H9 (cell line): ENCODE data around the gene BRSK2. TPM values are rescaled to one million over a fixed set of nuclear protein-coding genes. Genes with fewer than 3 reads are reported as not detected.

ENCODE experiments used
- DNase-seq: peaks from one replicate; pipeline ENCODE4 v3.0.0-alpha.2; 2017
- H2AFZ ChIP-seq: one replicate; pipeline ENCODE4 v1.6.1; 2013; ENCODE audit warnings: mild to moderate bottlenecking, low read length, control low read depth, moderate library complexity
- H2AK5ac ChIP-seq: 2 replicates; pipeline ENCODE4 v1.6.1; 2013; ENCODE audit warnings: low read length, control low read depth, mixed read lengths; ENCODE audit not compliant: insufficient read length
- H2BK120ac ChIP-seq: one replicate; pipeline ENCODE4 v1.6.1; 2013; ENCODE audit warnings: low read depth, mild to moderate bottlenecking, low read length, control low read depth, inconsistent platforms; ENCODE audit not compliant: poor library complexity, severe bottlenecking
- H2BK12ac ChIP-seq: 2 replicates; pipeline ENCODE4 v1.6.1; 2013; ENCODE audit warnings: low read length, control low read depth, mixed read lengths, low read depth; ENCODE audit not compliant: insufficient read length
- H2BK15ac ChIP-seq: 2 replicates; pipeline ENCODE4 v1.6.1; 2013; ENCODE audit warnings: low read depth, low read length, control low read depth
- H2BK20ac ChIP-seq: one replicate; pipeline ENCODE4 v1.6.1; 2013; ENCODE audit warnings: low read depth, mild to moderate bottlenecking, low read length, control low read depth, inconsistent platforms; ENCODE audit not compliant: poor library complexity, severe bottlenecking
- H2BK5ac ChIP-seq: 2 replicates; pipeline ENCODE4 v1.6.1; 2013; ENCODE audit warnings: low read length, control low read depth, mixed read lengths; ENCODE audit not compliant: insufficient read length
- H3K14ac ChIP-seq: 2 replicates; pipeline ENCODE4 v1.6.1; 2013; ENCODE audit warnings: low read length, control low read depth; ENCODE audit not compliant: insufficient read depth
- H3K18ac ChIP-seq: 2 replicates; pipeline ENCODE4 v1.6.1; 2013; ENCODE audit warnings: low read depth, mild to moderate bottlenecking, mixed read lengths, low read length, control low read depth; ENCODE audit not compliant: insufficient read length
- H3K23ac ChIP-seq: 2 replicates; pipeline ENCODE4 v1.6.1; 2013; ENCODE audit warnings: low read length, control low read depth, mixed read lengths, low read depth; ENCODE audit not compliant: insufficient read length
- H3K23me2 ChIP-seq: 2 replicates; pipeline ENCODE4 v1.6.1; 2013; ENCODE audit warnings: low read depth, mild to moderate bottlenecking, mixed read lengths, low read length, control low read depth; ENCODE audit not compliant: insufficient read length, poor library complexity, severe bottlenecking
- H3K27ac ChIP-seq: 2 replicates; pipeline ENCODE4 v1.5.1; 2013; ENCODE audit warnings: low read length, control low read depth, mixed read lengths, low read depth; ENCODE audit not compliant: insufficient read length
- H3K27me3 ChIP-seq: 2 replicates; pipeline ENCODE4 v1.6.1; 2013; ENCODE audit warnings: low read length, control low read depth, inconsistent platforms; ENCODE audit not compliant: insufficient read depth
- H3K4ac ChIP-seq: 2 replicates; pipeline ENCODE4 v1.6.1; 2013; ENCODE audit warnings: low read depth, mild to moderate bottlenecking, control low read depth, inconsistent platforms, low read length, moderate library complexity
- H3K4me1 ChIP-seq: 2 replicates; pipeline ENCODE4 v1.6.1; 2013; ENCODE audit warnings: low read length, control low read depth, inconsistent platforms; ENCODE audit not compliant: insufficient read depth
- H3K4me2 ChIP-seq: 2 replicates; pipeline ENCODE4 v1.6.1; 2013; ENCODE audit warnings: low read length, control low read depth, mixed read lengths; ENCODE audit not compliant: insufficient read length, insufficient read depth
- H3K56ac ChIP-seq: 2 replicates; pipeline ENCODE4 v1.6.1; 2013; ENCODE audit warnings: low read depth, mild to moderate bottlenecking, mixed read lengths, low read length, control low read depth; ENCODE audit not compliant: insufficient read length
- H3K79me1 ChIP-seq: 2 replicates; pipeline ENCODE4 v1.6.1; 2013; ENCODE audit warnings: low read depth, mild to moderate bottlenecking, moderate library complexity, low read length, control low read depth, inconsistent platforms; ENCODE audit not compliant: insufficient read depth, poor library complexity, severe bottlenecking
- H3K79me2 ChIP-seq: 2 replicates; pipeline ENCODE4 v1.6.1; 2013; ENCODE audit warnings: low read length, control low read depth, inconsistent platforms; ENCODE audit not compliant: insufficient read depth
- H3K9ac ChIP-seq: 2 replicates; pipeline ENCODE4 v1.6.1; 2013; ENCODE audit warnings: low read length, control low read depth, mixed read lengths; ENCODE audit not compliant: insufficient read length; ENCODE audit errors: extremely low read depth
- H3K9me3 ChIP-seq: one replicate; pipeline ENCODE4 v1.6.1; 2013; ENCODE audit warnings: low read depth, low read length, inconsistent platforms; ENCODE audit not compliant: control insufficient read depth
- H3T11ph ChIP-seq: one replicate; pipeline ENCODE4 v1.6.1; 2013; ENCODE audit warnings: mild to moderate bottlenecking, low read length, control low read depth, inconsistent platforms
- H4K20me1 ChIP-seq: one replicate; pipeline ENCODE4 v1.6.1; 2013; ENCODE audit not compliant: control insufficient read depth, insufficient read length, insufficient read depth
- H4K5ac ChIP-seq: 2 replicates; pipeline ENCODE4 v1.6.1; 2013; ENCODE audit warnings: low read depth, mild to moderate bottlenecking, mixed read lengths, low read length, control low read depth; ENCODE audit not compliant: insufficient read length
- H4K8ac ChIP-seq: replicated peaks from 2 replicates; pipeline ENCODE4 v1.6.1; 2013; ENCODE audit warnings: low read length, control low read depth, mixed read lengths, low read depth; ENCODE audit not compliant: insufficient read length
- H4K91ac ChIP-seq: 2 replicates; pipeline ENCODE4 v1.6.1; 2013; ENCODE audit warnings: low read depth, mild to moderate bottlenecking, moderate library complexity, mixed read lengths, low read length, control low read depth; ENCODE audit not compliant: insufficient read length
- H3K27ac Mint-ChIP-seq, 3 experiments: 2 replicates in 2 of 3; 3 replicates in 1 of 3; pipeline ENCODE4 v1.8.0; 2020 to 2021; ENCODE audit warnings: mixed read lengths in 3 of 3, mild to moderate bottlenecking in 1 of 3, moderate library complexity in 1 of 3
- H3K27me3 Mint-ChIP-seq: 2 replicates; pipeline ENCODE4 v1.8.0; 2021; ENCODE audit warnings: low read depth, mild to moderate bottlenecking, moderate library complexity, mixed read lengths
- H3K36me3 Mint-ChIP-seq, 3 experiments: 2 replicates in 2 of 3; 3 replicates in 1 of 3; pipeline ENCODE4 v1.8.0; 2020 to 2021; ENCODE audit warnings: low read depth in 3 of 3, mixed read lengths in 3 of 3; ENCODE audit not compliant: insufficient read depth in 1 of 3
- H3K4me1 Mint-ChIP-seq, 2 experiments: 2 replicates each; pipeline ENCODE4 v1.8.0; 2020; ENCODE audit warnings: mixed read lengths in 2 of 2
- H3K4me3 Mint-ChIP-seq, 2 experiments: 2 replicates in 1 of 2; 3 replicates in 1 of 2; pipeline ENCODE4 v1.8.0; 2020 to 2021; ENCODE audit warnings: mild to moderate bottlenecking in 2 of 2, mixed read lengths in 2 of 2, moderate library complexity in 1 of 2
- H3K9me3 Mint-ChIP-seq, 2 experiments: 2 replicates in 1 of 2; 3 replicates in 1 of 2; pipeline ENCODE4 v1.8.0; 2020; ENCODE audit warnings: mild to moderate bottlenecking in 2 of 2, mixed read lengths in 2 of 2, moderate library complexity in 1 of 2
- WGBS: extraction: QIAGEN DNeasy Blood & Tissue Kit; methylation state at CpG from one replicate; pipeline ENCODE4 v1.1.7; 2013; ENCODE audit warnings: missing lambda C conversion rate, low lambda C conversion rate, mixed read lengths; ENCODE audit not compliant: insufficient read length; ENCODE audit errors: extremely low coverage; 5-methylcytosine and 5-hydroxymethylcytosine counted together
- total RNA-seq: library from RNA; stranded (reverse); gene quantifications from 2 replicates; pipeline ENCODE4 v1.2.1, GENCODE V29; 2021
- TF ChIP-seq, protein P1 (sequence below): fragments of 200-600 bp; sonication (generic); conservative IDR thresholded peaks from 3 replicates; pipeline ENCODE4 v1.8.0; 2021; ENCODE audit warnings: antibody characterized with exemption, mild to moderate bottlenecking

BRSK2 gene
- total RNA-seq, 1 experiment from 2014 or later: 28.4 TPM

DNA sequence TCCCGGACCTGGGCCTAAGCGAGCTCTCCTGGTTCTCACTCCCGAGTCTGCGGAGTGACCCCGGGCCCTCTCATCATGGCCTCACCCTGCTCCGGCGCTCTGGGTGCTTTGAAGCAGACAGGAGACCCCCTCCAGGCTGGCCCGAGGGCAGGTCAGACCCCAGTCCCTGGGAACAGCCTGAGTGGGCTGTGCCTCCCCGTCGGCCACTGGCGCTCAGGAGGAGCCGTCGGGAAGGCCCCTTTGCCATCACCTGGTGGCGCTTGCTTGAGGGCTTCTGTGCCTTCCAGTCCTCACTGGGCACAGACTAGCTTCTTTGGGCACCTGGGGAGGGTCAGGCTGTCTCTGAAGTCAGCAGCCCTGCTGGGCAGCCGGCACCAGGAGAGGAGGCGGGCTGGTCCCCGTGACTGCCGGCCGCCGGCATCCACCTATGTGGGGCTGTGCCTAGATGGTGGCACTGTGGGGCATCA lies 6.7 kb downstream of the BRSK2 start:
- DNase-seq: no peak
- Mint-ChIP-seq H3K27ac (peak overlapping the region in 1 of 3 experiments; percentile 90; a peak in 2 of 7 replicates), H3K9me3 (peaks cover 0 to 4% of the 10 kb centered on the region in 2 experiments; a peak in 3 of 5 replicates), H3K4me1 (peaks cover 9 to 11% of the 10 kb centered on the region in 2 experiments), H3K4me3 (no peak overlapping the region), H3K27me3 (peaks cover 2% of the 10 kb centered on the region; the same call in 1 of the 2 replicates), H3K36me3 (peaks cover 5 to 15% (median 12%) of the 10 kb centered on the region in 3 experiments; a peak in 5 of 7 replicates)
- H3K4ac ChIP-seq: no peak overlapping the region
- no peak overlapping the region for H4K91ac ChIP-seq
- H3K9ac ChIP-seq: no peak overlapping the region
- peaks cover 2% of the 10 kb centered on the region for H4K20me1 ChIP-seq
- H3K79me1 ChIP-seq: peaks cover 7% of the 10 kb centered on the region
- H3K18ac ChIP-seq: no peak overlapping the region
- H4K8ac ChIP-seq: no peak overlapping the region
- H3K23me2 ChIP-seq: no peaks in the 10 kb centered on the region
- H2AK5ac ChIP-seq: no peak overlapping the region
- H2BK120ac ChIP-seq: no peak overlapping the region
- no peaks in the 10 kb centered on the region for H3K9me3 ChIP-seq
- H3K4me2 ChIP-seq: no peak overlapping the region
- H2BK5ac ChIP-seq: no peak overlapping the region
- H2BK15ac ChIP-seq: no peak overlapping the region
- H3K4me1 ChIP-seq: no peaks in the 10 kb centered on the region
- no peak overlapping the region for H4K5ac ChIP-seq
- no CpG with 5 or more reads among the region's 20 CpGs for WGBS
- H2AFZ ChIP-seq: no peak overlapping the region
- no peak overlapping the region for H2BK12ac ChIP-seq
- no peak overlapping the region for H3K23ac ChIP-seq
- no peak overlapping the region for H3K27ac ChIP-seq
- H3K79me2 ChIP-seq: peaks cover 24% of the 10 kb centered on the region; the same call in 1 of the 2 replicates
- no peak overlapping the region for H3K56ac ChIP-seq
- no peak overlapping the region for H3T11ph ChIP-seq
- TF ChIP-seq, protein P1, sequence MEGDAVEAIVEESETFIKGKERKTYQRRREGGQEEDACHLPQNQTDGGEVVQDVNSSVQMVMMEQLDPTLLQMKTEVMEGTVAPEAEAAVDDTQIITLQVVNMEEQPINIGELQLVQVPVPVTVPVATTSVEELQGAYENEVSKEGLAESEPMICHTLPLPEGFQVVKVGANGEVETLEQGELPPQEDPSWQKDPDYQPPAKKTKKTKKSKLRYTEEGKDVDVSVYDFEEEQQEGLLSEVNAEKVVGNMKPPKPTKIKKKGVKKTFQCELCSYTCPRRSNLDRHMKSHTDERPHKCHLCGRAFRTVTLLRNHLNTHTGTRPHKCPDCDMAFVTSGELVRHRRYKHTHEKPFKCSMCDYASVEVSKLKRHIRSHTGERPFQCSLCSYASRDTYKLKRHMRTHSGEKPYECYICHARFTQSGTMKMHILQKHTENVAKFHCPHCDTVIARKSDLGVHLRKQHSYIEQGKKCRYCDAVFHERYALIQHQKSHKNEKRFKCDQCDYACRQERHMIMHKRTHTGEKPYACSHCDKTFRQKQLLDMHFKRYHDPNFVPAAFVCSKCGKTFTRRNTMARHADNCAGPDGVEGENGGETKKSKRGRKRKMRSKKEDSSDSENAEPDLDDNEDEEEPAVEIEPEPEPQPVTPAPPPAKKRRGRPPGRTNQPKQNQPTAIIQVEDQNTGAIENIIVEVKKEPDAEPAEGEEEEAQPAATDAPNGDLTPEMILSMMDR: no peak
- H3K14ac ChIP-seq: no peak overlapping the region
- no peaks in the 10 kb centered on the region for H3K27me3 ChIP-seq
- H2BK20ac ChIP-seq: no peak overlapping the region
